ENCODE data around the gene KCNAB1. TPM values are rescaled to one million over a fixed set of nuclear protein-coding genes. Genes with fewer than 3 reads are reported as not detected.

The KCNAB1 gene
- total and polyA plus RNA-seq, 2 donors (not counting 1 experiment from before 2014, with no cell fraction given) = not detected

GRCh38 chr3:156463123-156463522 lies 342.7 kb downstream of the KCNAB1 start:
- peaks cover 4% of the 10 kb centered on the region for H3K4me1 Mint-ChIP-seq
- Histone ChIP-seq H3K79me2 (ENCODE audit: control insufficient read depth, insufficient read depth, low read length) (no peaks in the 10 kb centered on the region), H3K4me2 (replicated peaks; ENCODE audit: low read depth, low read length, poor library complexity, severe bottlenecking) (no peak overlapping the region), H3K27ac (ENCODE audit: low read length in 2 of 2) (no peak overlapping the region), H3K9ac (ENCODE audit: low read length) (no peak overlapping the region), H3K9me3 (ENCODE audit: control extremely low read depth in 1 of 3, control insufficient read depth in 2 of 3, insufficient read depth in 1 of 3, low read length in 2 of 3) (no peaks in the 10 kb centered on the region), H3K27me3 (replicated peaks in 1 of 4; ENCODE audit: control extremely low read depth in 1 of 4, control insufficient read depth in 3 of 4, insufficient read depth in 4 of 4, low read length in 3 of 4) (peaks cover 0 to 4% (median 0%) of the 10 kb centered on the region in 4 experiments), H4K20me1 (ENCODE audit: control insufficient read depth, insufficient read depth, low read length, poor library complexity, severe bottlenecking) (no peaks in the 10 kb centered on the region), H3K36me3 (replicated peaks in 1 of 2; ENCODE audit: control extremely low read depth in 1 of 2, control insufficient read depth in 1 of 2, extremely low read depth in 1 of 2, insufficient read depth in 2 of 2, low read length in 1 of 2) (no peaks in the 10 kb centered on the region), H2AFZ (ENCODE audit: insufficient read depth, low read depth, low read length, poor library complexity, severe bottlenecking) (no peak overlapping the region), H3K4me3 (ENCODE audit: control extremely low read depth in 1 of 5, extremely low read depth in 1 of 5, insufficient read depth in 1 of 5, low read depth in 2 of 5, low read length in 4 of 5) (no peak overlapping the region), H3K4me1 (ENCODE audit: control insufficient read depth in 2 of 2, insufficient read depth in 2 of 2, low read length in 2 of 2) (peaks cover 0 to 4% of the 10 kb centered on the region in 2 donors)
- POLR2A ChIA-PET = no interaction called here
- H3K9me3 Mint-ChIP-seq (ENCODE audit: insufficient read depth) = no peaks in the 10 kb centered on the region
- CTCF ChIA-PET = no interaction called here
- no peak overlapping the region for H3K4me3 Mint-ChIP-seq
- no peak for ATAC-seq (ENCODE audit: low read depth)
- H3K27me3 Mint-ChIP-seq = peaks cover 14% of the 10 kb centered on the region
- TF ChIP-seq EZH2 (IDR thresholded peaks at IDR 0.05; ENCODE audit: borderline replicate concordance, insufficient read depth, low read depth, low read length, poor library complexity, severe bottlenecking) = no peak
- no peak for TF ChIP-seq CTCF (IDR thresholded peaks at IDR 0.05)
- no peak overlapping the region for H3K27ac Mint-ChIP-seq
- no peak for DNase-seq
- intact Hi-C loops (cut with micrococcal nuclease) = no loop called here
- 81% methylated on average over 4 of the region's 5 CpGs for WGBS (ENCODE audit: insufficient coverage)

GRCh38 chr3:156465194-156465593 lies 344.8 kb downstream of the KCNAB1 start:
- ATAC-seq (ENCODE audit: low read depth) (no peak), DNase-seq (no peak)
- no peak overlapping the region for H3K4me2 ChIP-seq (replicated peaks; ENCODE audit: low read depth, low read length, poor library complexity, severe bottlenecking)
- peaks cover 15% of the 10 kb centered on the region for H3K27me3 Mint-ChIP-seq
- H3K9me3 ChIP-seq (ENCODE audit: control extremely low read depth in 1 of 3, control insufficient read depth in 2 of 3, insufficient read depth in 1 of 3, low read length in 2 of 3) = no peaks in the 10 kb centered on the region
- TF ChIP-seq CTCF (IDR thresholded peaks at IDR 0.05) (no peak), EZH2 (IDR thresholded peaks at IDR 0.05; ENCODE audit: borderline replicate concordance, insufficient read depth, low read depth, low read length, poor library complexity, severe bottlenecking) (no peak)
- no peak overlapping the region for H3K4me3 ChIP-seq (ENCODE audit: control extremely low read depth in 1 of 5, extremely low read depth in 1 of 5, insufficient read depth in 1 of 5, low read depth in 2 of 5, low read length in 4 of 5)
- no peaks in the 10 kb centered on the region for H3K9me3 Mint-ChIP-seq (ENCODE audit: insufficient read depth)
- H3K4me3 Mint-ChIP-seq = no peak overlapping the region
- no peak overlapping the region for H3K27ac ChIP-seq (ENCODE audit: low read length in 2 of 2)
- 83% methylated on average over 1 of the region's 3 CpGs for WGBS (ENCODE audit: insufficient coverage)
- no peak overlapping the region for H2AFZ ChIP-seq (ENCODE audit: insufficient read depth, low read depth, low read length, poor library complexity, severe bottlenecking)
- intact Hi-C loops (cut with micrococcal nuclease) = no loop called here
- H3K9ac ChIP-seq (ENCODE audit: low read length) = no peak overlapping the region
- no peaks in the 10 kb centered on the region for H4K20me1 ChIP-seq (ENCODE audit: control insufficient read depth, insufficient read depth, low read length, poor library complexity, severe bottlenecking)
- peaks cover 0 to 1% (median 0%) of the 10 kb centered on the region in 4 experiments for H3K27me3 ChIP-seq (replicated peaks in 1 of 4; ENCODE audit: control extremely low read depth in 1 of 4, control insufficient read depth in 3 of 4, insufficient read depth in 4 of 4, low read length in 3 of 4)
- no peaks in the 10 kb centered on the region for H3K79me2 ChIP-seq (ENCODE audit: control insufficient read depth, insufficient read depth, low read length)
- ChIA-PET CTCF (interaction anchor here (2.1 kb wide), 1 partner anchor 13 kb away, joined by 6 read pairs; no protein-coding TSS in a partner anchor), POLR2A (no interaction called here)
- peaks cover 0 to 3% of the 10 kb centered on the region in 2 donors for H3K4me1 ChIP-seq (ENCODE audit: control insufficient read depth in 2 of 2, insufficient read depth in 2 of 2, low read length in 2 of 2)
- H3K4me1 Mint-ChIP-seq = peaks cover 4% of the 10 kb centered on the region
- H3K36me3 ChIP-seq (replicated peaks in 1 of 2; ENCODE audit: control extremely low read depth in 1 of 2, control insufficient read depth in 1 of 2, extremely low read depth in 1 of 2, insufficient read depth in 2 of 2, low read length in 1 of 2) = no peaks in the 10 kb centered on the region
- no peak overlapping the region for H3K27ac Mint-ChIP-seq

All from B cell (primary cell).